ENCODE measurements around the gene FAM227B.
"Not testable (repeated sequence)": the region's sequence is repeated elsewhere in the genome, so short reads cannot be mapped to it uniquely, and the experiment has no call there.

The FAM227B gene

DNA sequence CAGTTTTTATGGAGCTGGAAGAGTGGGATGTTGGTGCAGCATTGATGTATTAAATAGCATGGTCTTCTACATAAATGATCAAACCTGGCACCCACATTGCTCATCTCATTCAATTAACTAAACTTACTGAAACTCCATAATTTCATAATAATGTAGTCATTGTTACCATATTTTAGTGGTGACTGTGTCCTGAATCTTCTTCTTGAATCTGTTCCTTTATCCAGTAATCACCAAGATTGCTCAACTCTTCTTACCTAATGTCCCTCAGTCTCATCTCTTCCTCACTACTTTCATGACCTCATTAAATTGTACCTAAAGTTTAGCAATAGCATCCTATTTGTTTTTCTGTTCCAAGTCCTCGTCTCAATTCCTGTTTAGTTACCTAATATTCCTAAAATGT is 127.8 kb downstream of the FAM227B start:
- no peak for FAIRE-seq

DNA sequence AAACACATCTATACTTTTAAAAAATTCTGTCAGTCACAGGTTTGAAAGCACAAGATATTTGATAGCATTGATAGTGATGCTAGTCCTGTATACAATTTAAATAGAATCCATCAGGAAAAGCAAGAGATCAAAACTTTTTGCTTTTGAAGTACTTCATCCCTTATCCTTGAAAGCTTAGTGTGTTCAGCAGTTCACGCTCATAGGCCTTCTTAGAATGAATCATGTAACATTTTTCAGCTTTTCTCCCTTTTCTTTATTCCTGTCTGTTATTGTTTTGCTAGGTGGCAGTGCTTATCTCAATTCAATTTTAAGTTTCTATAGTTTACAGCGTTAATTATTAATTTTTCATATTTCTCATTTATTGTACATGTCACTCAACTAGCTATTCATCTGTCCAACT is 128.5 kb downstream of the FAM227B start:
- no peak for FAIRE-seq

DNA sequence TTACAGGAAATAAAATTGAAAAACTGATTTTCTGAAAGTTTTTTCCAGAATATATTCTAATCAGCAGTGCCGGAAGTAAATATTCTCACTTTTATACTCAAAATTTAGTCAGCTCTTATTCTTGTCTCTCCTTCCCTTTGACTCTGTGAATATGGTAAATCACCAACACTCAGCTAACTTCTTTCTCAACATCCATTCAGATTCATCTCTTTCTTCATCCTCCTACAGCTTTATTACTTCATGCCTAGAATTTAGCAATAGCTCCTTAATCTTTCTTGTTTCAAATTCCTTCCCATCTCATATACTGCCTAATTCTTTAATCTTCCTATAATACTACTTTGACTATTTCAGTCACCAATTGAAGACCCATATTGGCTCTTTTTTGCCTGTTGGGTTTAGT is 129.7 kb downstream of the FAM227B start:
- no peak for FAIRE-seq

DNA sequence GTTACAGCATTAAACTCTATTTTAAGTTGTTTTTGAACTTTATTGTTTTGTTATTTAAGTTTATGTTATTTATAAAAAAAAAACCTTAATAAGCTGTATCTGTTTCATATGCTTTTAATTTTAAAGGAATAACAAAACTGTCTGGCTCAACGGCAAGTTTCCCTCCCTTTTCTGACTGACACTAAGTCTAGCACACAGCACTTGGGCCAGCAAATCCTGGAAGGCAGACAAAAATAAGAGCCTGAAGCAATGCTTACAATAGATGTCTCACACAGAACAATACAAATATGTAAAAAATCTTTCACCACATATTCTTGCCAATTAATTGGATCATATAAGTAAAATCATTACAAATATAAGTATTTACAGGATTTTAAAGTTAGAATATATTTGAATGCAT is 135.2 kb downstream of the FAM227B start:
- FAIRE-seq: not testable (repeated sequence)

DNA sequence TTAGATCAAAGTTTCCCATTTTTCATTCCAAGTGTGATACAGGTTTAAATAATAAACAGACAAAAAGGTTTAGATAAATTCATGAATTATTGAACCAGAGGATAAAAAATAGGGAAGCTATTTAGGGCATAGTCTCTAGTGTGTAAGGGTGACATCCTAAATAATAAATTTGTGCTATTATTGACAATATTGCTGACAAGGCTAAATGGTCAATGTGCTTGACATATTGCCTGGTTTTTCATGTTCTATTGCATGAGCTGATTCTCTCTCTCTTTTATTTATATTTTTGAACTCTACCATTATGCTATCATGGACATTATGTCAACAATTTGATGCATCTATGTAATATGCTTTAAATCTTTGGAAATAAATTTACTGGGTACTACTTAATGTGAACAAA is 141.6 kb downstream of the FAM227B start:
- FAIRE-seq: not testable (repeated sequence)

DNA sequence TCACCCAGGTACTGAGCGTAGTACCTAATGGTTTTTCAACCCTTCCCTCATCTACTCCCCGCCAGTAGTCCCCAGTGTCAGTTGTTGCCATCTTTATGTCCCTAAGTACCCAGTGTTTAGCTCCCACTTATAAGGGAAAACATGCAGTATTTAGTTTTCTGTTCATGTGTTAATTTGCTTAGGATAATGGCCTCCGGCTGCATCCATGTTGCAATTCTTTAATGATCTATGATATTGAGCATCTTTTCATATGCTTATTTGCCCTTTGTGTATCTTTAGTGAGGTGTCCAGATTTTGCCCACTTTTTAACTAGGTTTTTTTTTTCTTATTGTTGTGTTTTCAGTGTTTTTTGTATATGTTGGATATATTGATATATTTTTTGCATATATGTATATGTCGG is 142.6 kb downstream of the FAM227B start:
- not testable (repeated sequence) for FAIRE-seq

DNA sequence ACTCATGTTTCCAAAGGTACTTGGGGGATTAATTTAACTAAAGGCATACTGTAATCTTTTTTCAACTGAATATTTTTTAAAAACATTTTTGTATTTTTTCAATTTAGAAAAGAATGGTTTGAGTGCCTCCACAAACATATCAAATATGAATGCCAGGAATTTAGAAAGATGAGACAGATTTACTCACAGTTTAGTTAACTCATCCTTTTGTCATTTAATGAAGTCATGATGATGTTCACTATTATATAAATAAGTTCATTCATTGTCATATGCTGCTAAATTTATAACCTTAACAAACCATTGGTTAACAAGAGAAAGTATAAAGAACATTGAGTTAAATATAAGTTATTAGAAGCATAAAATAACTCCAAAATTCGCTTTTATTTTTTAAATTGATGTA is 147.6 kb downstream of the FAM227B start:
- peak; percentile 6 for FAIRE-seq

DNA sequence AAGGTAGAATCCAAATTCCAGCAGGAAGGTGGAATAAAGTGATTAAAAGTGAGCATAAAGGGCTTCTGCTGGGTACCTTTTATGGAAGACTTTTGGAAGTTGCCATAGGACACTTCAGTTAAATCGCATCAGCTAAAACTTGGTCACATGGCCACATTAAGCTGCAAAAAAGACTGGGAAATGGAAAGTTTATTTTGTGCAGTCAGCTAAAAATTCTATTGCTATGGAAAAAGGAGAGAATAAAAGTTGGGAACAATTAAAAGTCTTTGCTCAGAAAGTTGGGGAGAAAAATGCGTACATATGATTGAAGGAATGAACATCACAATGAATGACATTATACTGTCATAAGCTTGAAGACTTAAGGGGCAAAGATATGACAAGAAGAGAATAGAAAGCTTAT is 148.3 kb downstream of the FAM227B start:
- FAIRE-seq: no peak

DNA sequence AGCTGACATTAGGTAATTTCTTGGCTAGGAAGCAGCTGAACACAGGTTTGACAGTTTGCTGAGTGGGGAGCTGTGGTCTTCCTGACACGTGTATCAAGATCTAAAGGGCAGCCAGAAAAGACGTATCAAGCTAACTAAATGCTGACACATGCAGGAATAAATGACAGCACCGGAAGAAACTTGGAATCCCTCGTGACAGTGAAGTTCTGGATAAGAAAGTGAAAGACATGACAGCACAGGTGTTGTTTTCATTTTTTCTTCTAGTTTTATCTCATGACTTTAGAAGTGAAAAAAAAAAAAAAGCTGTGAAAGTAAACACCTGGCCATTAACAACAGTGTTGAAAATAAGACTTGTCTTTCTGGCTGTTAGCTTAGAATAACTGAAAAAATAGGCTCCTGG is 148.9 kb downstream of the FAM227B start:
- no peak for FAIRE-seq

DNA sequence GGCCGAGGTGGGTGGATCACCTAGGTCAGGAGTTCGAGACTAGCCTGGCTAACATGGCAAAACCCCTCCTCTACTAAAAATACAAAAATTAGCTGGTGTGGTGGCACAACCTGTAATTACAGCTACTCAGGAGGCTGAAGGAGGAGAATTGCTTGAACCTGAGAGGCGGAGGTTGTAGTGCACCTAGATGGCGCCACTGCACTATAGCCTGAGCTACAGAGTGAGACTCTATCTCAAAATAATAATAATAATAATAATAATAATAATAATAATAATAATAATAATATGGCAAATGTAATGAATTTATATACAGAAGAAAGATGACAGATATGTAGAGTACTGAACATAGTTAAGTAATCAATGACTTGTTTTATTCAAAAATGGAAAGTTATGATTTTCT is 149.4 kb downstream of the FAM227B start:
- not testable (repeated sequence) for FAIRE-seq

DNA sequence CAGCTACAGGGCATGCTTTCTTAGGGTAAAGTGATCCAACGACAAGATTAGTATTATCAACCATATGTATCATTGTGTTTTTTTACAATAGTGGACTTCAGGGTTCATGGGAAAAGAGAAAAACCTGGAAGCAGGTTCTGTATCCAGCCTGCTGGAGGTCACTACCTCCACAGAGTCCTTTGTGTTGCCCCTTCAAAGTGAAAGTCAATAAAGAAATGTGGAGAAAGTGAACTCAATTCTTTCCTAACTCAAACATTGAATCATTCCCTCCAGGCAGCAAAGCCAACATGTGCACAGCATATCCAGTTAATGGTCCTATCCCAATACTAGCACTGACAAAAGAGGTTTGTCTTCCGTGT is 152.2 kb downstream of the FAM227B start:
- FAIRE-seq: no peak

DNA sequence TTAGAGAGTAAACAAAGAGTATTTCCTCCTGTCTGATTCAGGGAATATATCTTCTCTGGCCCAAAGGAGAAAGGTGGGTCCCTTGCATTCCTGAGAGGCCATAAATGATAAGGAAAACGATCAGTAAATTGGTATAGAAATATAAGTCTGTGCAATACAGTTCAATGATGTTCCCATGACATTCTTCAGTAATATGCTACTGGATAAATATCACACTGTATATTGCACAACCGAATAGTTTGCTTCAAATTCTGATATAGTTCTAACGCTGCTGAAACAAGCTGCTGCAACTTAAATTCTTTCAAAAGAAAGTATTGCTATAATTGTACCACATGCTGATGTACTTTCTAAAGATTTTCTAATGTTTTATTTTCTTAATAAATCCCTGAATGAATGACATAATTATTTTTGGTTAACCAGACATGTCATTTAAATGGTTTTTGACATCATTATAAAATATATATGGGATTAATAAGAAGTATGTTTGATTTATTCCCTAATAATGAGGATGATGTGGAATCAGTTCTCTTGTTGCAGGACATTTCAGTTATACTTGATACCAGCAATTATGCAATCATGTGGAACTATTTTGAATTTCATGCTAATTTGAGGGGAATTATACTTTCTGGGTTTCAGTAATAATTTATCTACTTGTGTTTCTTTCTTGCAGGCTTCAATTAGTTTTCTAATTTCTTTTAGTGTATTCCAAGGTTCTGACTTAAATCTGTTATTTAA is 152.7 kb downstream of the FAM227B start:
- FAIRE-seq: no peak

DNA sequence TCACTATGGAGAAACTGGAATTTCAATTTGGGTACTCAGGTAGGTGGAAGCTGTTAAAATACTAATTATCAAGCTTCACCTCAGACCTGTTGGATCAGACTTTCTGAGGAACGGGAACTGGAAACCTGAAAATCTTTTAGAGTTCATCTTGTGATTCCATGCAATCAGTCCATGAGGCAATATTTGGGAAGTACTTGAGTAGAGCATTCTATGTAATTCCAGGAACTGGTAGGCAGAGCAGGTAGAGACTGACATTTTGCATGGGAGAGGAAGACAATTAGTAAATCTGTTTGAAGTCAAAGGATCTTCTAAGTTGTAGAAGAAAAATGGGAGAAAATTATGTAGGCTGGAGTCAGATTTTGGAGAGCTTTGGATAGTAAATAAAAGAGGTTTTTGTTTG is 154.5 kb downstream of the FAM227B start:
- FAIRE-seq: no peak

DNA sequence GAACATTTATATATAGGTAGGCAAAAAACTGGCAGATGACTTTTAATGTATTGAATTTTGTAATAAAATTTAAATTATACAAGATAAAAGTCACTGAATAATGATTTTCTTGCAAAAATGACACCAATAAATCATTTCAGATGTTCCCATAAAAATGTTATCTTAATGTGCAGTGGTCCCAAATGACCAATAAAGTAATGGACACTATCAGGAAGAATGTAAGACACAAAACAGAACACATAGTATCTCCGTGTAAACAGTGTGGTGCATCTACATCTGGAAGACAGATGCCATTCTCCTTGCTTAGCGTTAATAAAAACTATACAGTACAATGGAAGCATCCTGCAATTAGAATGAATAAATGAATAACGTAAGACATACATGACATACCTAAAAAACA is 156.1 kb downstream of the FAM227B start:
- FAIRE-seq: no peak

DNA sequence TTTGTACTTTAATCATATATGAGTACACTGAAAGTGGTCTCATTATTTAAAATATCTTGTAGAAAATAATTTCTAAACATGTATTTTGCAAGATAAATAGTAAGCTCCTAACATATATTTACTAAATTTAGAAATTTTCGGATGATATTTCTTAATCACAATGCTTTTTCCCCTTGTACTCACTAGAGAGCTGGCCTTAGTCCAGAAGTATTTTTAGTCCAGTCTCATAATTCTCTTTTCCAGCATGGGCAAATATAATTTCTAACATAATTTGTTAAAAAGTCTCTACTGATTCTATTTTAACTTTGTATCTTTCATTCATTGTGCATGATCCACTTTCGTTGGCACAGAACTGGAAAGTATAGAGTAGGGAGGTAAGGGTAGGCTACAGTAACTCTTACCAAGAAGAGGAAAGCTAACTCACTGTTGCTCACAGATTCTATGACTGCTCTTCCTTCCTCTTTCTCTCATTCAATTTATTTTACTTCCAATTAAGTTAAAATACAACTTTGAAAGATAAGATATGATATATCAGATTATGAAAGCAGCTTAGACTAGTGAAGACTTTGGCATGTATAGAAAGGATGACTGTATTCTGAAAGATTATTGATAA is 158.3 kb downstream of the FAM227B start:
- no peak for FAIRE-seq

DNA sequence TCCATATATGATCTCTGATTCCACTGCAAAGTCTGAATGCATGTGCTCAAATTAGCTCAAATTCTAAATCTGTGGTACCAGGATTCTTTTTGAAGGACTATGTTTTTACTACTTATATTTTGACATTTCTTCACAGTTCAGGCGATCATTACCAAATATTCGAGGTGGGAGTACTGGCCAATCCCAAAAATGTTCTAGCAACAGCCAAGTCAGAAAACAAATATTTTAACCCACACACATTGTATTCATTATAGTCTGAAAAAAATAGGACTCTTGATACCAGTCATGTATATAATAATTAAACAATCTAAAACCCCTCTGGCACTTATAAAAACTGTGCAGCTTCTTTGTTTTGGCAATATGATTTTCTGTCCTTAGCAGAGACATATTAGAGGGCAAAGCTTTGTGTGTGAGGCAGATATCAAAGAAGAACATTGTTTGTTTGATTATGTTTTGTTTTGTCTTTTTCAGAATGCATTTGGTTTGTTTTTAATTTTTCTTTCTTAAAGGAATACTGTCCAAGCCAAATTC is 160.1 kb downstream of the FAM227B start:
- FAIRE-seq: no peak

DNA sequence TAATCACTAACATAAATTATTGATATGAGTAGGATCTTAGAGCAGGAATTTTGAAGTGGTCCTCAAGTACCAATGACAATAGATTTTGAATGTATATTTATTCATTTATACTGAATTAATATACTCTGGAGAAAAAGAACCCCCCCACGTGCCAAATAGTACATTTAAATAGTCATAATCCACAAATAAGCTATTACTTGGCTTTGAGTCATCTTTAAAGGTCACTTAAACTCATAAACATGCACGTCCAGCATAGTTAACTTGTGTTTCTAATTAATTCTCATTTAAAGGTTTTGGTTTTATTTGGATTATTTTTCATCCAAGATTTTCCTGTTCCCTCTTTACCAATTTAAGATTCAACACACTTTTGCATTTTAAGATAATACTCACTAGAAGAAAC is 162.5 kb downstream of the FAM227B start:
- no peak for FAIRE-seq

DNA sequence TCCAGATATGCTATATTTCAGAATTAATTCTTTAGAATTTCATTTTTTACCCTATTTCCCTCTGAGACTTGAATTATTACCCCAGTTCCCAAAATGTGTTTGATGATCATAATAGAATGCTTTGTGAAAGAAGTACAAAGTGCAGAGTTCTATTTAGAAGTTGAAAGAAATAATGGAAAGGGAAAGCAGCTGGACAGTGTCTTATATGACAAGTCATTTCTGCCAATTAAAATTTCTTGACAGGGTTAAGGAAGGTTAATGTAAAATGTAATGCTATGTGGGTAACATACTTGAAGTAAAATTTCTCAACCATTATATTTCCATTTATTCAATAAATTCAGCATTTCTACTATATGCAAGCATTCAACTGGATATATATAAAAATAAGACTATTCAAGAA is 164.5 kb downstream of the FAM227B start:
- no peak for FAIRE-seq

DNA sequence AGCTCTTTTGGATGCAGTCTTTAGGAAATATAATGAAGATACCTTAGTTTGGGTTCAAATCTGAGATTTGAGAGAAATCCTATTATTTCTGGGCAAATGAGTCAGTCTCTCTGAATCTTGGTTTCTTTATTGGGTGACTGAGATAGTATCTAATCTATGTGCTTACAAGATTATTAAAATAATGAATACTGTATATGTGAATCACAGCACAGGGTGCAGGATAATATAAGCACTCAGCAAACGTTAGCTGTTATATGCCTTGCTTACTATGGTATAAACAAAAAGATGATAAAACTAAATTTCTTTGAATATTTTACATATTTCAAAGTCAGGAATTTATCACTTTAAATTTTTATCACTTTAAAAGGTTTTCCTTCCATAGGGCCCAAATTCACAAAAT is 168.0 kb downstream of the FAM227B start:
- FAIRE-seq: no peak

DNA sequence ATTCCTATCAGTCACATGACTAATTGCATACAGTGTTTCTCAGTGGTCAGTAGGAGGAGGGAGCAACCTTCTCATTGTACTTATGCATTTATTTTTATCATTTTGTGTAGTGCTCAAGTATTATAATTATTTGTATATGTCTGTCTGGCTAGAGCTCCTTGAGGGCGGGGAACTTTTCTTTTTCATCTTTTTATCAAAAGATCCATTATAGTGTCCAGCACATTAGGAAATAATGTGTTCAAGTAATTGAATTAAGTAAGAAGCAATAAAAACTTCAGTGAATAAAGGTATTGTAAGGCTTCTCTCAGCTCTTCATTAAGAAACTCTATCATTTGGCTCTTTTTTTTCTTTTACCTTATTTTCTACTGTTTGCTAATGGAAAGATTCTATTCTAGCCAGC is 178.8 kb downstream of the FAM227B start:
- no peak for FAIRE-seq

DNA sequence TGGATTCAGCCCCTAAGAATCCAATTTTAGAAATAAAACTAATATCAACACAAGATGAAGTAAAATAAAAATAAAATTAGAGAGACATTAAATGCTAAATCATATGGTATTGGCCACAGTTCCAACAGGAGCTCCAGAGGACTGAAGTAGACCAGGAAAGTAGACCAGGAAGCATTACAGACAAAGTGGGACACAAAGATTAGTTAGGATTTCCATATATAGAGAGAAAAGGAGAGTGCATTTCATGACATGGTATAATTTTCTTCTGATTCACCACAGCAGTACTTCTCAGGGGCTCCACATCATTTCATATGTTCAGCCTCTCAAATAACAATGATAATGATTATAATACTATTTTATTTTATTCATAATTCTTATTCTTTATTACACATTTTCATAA is 179.3 kb downstream of the FAM227B start:
- no peak for FAIRE-seq

DNA sequence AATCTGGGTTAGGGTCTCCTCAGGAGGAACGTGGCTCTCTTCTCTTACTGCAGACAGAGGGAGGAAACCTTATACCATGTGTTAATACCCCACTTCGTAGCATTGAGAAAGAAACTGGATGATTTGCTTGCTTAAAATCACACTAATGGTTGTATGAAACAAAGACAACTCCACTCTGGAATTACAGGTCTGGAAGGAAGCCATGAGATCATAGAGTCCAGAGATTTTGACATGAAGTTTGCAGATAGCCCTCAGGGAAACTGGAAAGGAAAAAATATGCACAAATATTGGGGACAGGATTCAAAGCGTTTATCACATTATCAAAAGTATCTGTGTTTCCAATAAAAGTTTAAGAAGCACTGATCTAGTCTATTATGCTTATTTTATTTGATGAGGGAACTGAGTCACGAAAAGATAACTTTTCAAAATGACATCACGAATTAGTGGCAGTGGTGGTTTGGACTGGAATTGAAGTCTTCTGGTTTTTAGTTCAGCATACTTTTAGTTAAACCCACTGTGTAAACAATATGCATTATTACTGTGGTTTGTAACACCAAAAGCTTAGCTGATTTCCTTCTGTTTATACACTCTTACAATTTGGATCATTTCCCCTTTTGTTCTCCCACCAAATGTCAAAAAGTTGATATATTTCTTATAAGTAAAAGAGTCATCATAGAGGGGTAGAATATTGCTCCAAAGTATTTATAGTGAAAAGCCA is 180.8 kb downstream of the FAM227B start:
- no peak for FAIRE-seq

DNA sequence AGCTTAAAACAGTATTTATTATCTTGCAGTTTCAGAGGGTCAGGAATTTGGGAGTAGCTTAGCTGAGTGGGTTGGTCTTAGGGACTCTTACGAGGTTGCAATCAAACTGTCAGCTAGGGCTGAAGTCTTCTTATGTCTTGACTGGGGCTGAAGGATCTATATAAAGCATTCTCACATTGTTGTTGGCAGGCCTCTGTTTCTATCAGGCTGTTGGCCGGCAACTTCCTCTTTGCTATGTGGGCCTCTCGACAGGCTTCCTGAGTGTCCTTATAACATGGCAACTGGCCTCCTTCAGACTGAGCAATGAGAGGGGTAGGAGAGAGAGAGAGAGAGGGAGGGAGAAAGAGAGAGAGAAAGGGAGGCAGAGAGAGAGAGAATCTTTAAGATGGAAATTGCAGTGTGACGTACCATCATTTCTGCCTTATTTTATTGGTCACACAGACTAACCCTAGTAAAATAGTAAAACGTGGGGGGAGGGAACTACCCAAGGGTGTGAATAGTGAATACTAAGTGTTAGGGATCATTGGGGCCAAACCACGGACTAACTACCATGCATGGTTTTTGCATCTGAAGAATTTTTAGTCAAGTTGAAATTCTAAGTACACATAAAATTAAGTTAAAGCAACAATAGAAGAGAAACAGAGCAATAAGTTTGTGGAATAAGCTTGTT is 181.5 kb downstream of the FAM227B start:
- FAIRE-seq: no peak

DNA sequence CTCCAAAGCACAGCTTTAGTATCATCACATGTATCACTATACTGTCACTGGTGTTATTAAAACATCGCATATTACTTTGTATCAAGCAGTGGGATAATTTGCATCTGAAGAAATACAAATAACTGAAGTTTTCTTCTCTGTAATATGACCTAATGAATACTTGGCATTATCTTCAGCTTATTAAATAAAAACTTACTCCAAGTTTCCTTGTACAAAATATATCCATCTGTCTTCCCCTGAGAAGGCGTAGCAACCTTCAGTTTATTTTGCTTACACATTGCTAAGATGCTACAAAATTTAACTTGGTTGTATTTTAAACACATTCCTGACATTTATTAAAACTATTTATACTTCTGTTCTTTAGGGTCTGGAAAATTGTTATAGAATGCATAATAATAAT is 183.9 kb downstream of the FAM227B start:
- no peak for FAIRE-seq

Data from G401.6 (cell line).